OCI-LY1 (cell line): Measurements from ENCODE around the gene FYB1.

Experiments used
- CTCF ChIP-seq: fragments of 200-600 bp; sonication (generic), shearing (Covaris generic); IDR thresholded peaks from 2 replicates; pipeline ENCODE4 v1.5.1; 2017; ENCODE audit warnings: mild to moderate bottlenecking, antibody characterized with exemption, low read length, moderate library complexity, mixed read lengths
- EZH2 ChIP-seq: fragments of 200-600 bp; sonication (generic), shearing (Covaris generic); IDR thresholded peaks from 2 replicates; pipeline ENCODE4 v1.8.0; 2017; ENCODE audit warnings: borderline replicate concordance, mixed run types, mild to moderate bottlenecking, antibody characterized with exemption, low read length, moderate library complexity, mixed read lengths

GRCh38 chr5:39213447-39214207 lies 5.7 kb downstream of the FYB1 start:
- TF ChIP-seq CTCF: no peak
- TF ChIP-seq EZH2: no peak
